ENCODE data around the gene ETV4.

DNA sequence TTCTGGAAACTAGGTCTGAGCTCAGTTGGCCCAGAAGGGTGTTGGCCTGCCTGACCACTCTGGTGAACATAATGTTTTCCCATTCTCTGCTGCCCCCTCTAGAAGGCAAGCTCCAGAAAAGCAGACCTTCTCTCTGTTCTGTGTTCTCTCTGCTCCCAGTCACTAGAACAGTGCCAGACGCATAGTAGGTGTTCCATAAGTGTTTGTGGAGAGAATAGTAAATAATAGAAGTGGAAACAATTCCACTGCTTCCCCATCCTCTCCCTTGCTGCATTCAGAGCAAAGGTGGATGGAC lies 32.2 kb upstream of the ETV4 start:
- TF ChIP-seq, protein P1, sequence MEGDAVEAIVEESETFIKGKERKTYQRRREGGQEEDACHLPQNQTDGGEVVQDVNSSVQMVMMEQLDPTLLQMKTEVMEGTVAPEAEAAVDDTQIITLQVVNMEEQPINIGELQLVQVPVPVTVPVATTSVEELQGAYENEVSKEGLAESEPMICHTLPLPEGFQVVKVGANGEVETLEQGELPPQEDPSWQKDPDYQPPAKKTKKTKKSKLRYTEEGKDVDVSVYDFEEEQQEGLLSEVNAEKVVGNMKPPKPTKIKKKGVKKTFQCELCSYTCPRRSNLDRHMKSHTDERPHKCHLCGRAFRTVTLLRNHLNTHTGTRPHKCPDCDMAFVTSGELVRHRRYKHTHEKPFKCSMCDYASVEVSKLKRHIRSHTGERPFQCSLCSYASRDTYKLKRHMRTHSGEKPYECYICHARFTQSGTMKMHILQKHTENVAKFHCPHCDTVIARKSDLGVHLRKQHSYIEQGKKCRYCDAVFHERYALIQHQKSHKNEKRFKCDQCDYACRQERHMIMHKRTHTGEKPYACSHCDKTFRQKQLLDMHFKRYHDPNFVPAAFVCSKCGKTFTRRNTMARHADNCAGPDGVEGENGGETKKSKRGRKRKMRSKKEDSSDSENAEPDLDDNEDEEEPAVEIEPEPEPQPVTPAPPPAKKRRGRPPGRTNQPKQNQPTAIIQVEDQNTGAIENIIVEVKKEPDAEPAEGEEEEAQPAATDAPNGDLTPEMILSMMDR (IDR thresholded peaks at IDR 0.05) = no peak
- no peak for TF ChIP-seq EP300 (IDR thresholded peaks at IDR 0.05)

Measured in sigmoid colon (tissue), 4 donors.